ENCODE results near the gene SAG.

Gene SAG

GRCh38 chr2:233285921-233286320, 21.7 kb upstream of the SAG start:
- Histone ChIP-seq H3K27ac (ENCODE audit: low read depth, low read length) (no peak overlapping the region), H3K9ac (ENCODE audit: low read length in 5 of 5) (no peak overlapping the region), H3K9me3 (ENCODE audit: control insufficient read depth in 5 of 5, low read length in 5 of 5) (no peaks in the 10 kb centered on the region), H3K4me3 (ENCODE audit: low read depth in 1 of 5, low read length in 5 of 5) (no peak overlapping the region), H3K27me3 (ENCODE audit: control insufficient read depth in 5 of 5, insufficient read depth in 4 of 5, low read length in 5 of 5) (no peaks in the 10 kb centered on the region), H3K4me1 (ENCODE audit: control insufficient read depth in 5 of 5, insufficient read depth in 5 of 5, low read length in 5 of 5) (peaks cover 0 to 7% (median 2%) of the 10 kb centered on the region in 5 donors), H3K36me3 (ENCODE audit: control insufficient read depth in 5 of 5, insufficient read depth in 5 of 5, low read length in 5 of 5) (peaks cover 32 to 92% (median 71%) of the 10 kb centered on the region in 5 donors)

- Histone ChIP-seq H3K9me3 (ENCODE audit: control insufficient read depth in 5 of 5, low read length in 5 of 5) (no peaks in the 10 kb centered on the region), H3K4me1 (ENCODE audit: control insufficient read depth in 5 of 5, insufficient read depth in 5 of 5, low read length in 5 of 5) (peaks cover 0 to 3% (median 0%) of the 10 kb centered on the region in 5 donors), H3K36me3 (ENCODE audit: control insufficient read depth in 5 of 5, insufficient read depth in 5 of 5, low read length in 5 of 5) (peaks cover 36 to 92% (median 73%) of the 10 kb centered on the region in 5 donors), H3K27me3 (ENCODE audit: control insufficient read depth in 5 of 5, insufficient read depth in 4 of 5, low read length in 5 of 5) (no peaks in the 10 kb centered on the region), H3K9ac (ENCODE audit: low read length in 5 of 5) (no peak overlapping the region), H3K27ac (ENCODE audit: low read depth, low read length) (no peak overlapping the region), H3K4me3 (ENCODE audit: low read depth in 1 of 5, low read length in 5 of 5) (no peak overlapping the region)
Observed at GRCh38 chr2:233287871-233288270, 19.7 kb upstream of the SAG start.

- no peaks in the 10 kb centered on the region for H3K9me3 ChIP-seq (ENCODE audit: control insufficient read depth in 5 of 5, low read length in 5 of 5)
- peaks cover 0 to 3% (median 0%) of the 10 kb centered on the region in 5 donors for H3K4me1 ChIP-seq (ENCODE audit: control insufficient read depth in 5 of 5, insufficient read depth in 5 of 5, low read length in 5 of 5)
- H3K4me3 ChIP-seq (ENCODE audit: low read depth in 1 of 5, low read length in 5 of 5) = no peak overlapping the region
- no peak overlapping the region for H3K27ac ChIP-seq (ENCODE audit: low read depth, low read length)
- peaks cover 35 to 93% (median 77%) of the 10 kb centered on the region in 5 donors for H3K36me3 ChIP-seq (ENCODE audit: control insufficient read depth in 5 of 5, insufficient read depth in 5 of 5, low read length in 5 of 5)
- H3K27me3 ChIP-seq (ENCODE audit: control insufficient read depth in 5 of 5, insufficient read depth in 4 of 5, low read length in 5 of 5) = no peaks in the 10 kb centered on the region
- peak overlapping the region in 1 of 5 donors; percentile 44 for H3K9ac ChIP-seq (ENCODE audit: low read length in 5 of 5)
Observed at GRCh38 chr2:233288663-233289062, 19.0 kb upstream of the SAG start.

- Histone ChIP-seq H3K9ac (ENCODE audit: low read length in 5 of 5) (no peak overlapping the region), H3K9me3 (ENCODE audit: control insufficient read depth in 5 of 5, low read length in 5 of 5) (no peaks in the 10 kb centered on the region), H3K4me1 (ENCODE audit: control insufficient read depth in 5 of 5, insufficient read depth in 5 of 5, low read length in 5 of 5) (peaks cover 0 to 3% (median 0%) of the 10 kb centered on the region in 5 donors), H3K27me3 (ENCODE audit: control insufficient read depth in 5 of 5, insufficient read depth in 4 of 5, low read length in 5 of 5) (no peaks in the 10 kb centered on the region), H3K36me3 (ENCODE audit: control insufficient read depth in 5 of 5, insufficient read depth in 5 of 5, low read length in 5 of 5) (peaks cover 35 to 97% (median 84%) of the 10 kb centered on the region in 5 donors), H3K4me3 (ENCODE audit: low read depth in 1 of 5, low read length in 5 of 5) (no peak overlapping the region), H3K27ac (ENCODE audit: low read depth, low read length) (no peak overlapping the region)
Observed at GRCh38 chr2:233289648-233290047, 18.0 kb upstream of the SAG start.

- no peak overlapping the region for H3K27ac ChIP-seq (ENCODE audit: low read depth, low read length)
- H3K4me3 ChIP-seq (ENCODE audit: low read depth in 1 of 5, low read length in 5 of 5) = no peak overlapping the region
- no peaks in the 10 kb centered on the region for H3K9me3 ChIP-seq (ENCODE audit: control insufficient read depth in 5 of 5, low read length in 5 of 5)
- peaks cover 30 to 97% (median 84%) of the 10 kb centered on the region in 5 donors for H3K36me3 ChIP-seq (ENCODE audit: control insufficient read depth in 5 of 5, insufficient read depth in 5 of 5, low read length in 5 of 5)
- H3K27me3 ChIP-seq (ENCODE audit: control insufficient read depth in 5 of 5, insufficient read depth in 4 of 5, low read length in 5 of 5) = no peaks in the 10 kb centered on the region
- H3K4me1 ChIP-seq (ENCODE audit: control insufficient read depth in 5 of 5, insufficient read depth in 5 of 5, low read length in 5 of 5) = peaks cover 0 to 3% (median 0%) of the 10 kb centered on the region in 5 donors
- no peak overlapping the region for H3K9ac ChIP-seq (ENCODE audit: low read length in 5 of 5)
Observed at GRCh38 chr2:233290051-233290845, 17.4 kb upstream of the SAG start.

DNA sequence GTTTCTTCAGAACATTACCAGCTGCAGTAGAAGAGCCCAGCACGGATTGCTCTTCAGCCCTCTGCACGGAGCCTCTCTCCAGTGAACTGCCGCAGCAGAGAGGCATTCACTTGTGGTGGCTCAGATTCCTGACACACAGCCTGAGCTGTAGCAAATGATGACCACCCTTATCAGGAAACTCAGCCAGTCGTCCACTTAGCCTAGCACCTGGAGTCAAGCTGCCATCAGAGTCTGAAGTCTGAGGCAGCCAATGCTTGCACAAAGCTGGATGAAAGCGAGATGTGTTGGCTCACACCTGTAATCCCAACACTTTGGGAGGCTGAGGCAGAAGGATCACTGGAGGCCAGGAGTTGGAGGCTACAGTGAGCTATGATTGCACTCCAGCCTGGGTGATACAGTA, 11.7 kb upstream of the SAG start:
- H3K27me3 ChIP-seq (ENCODE audit: control insufficient read depth in 5 of 5, insufficient read depth in 4 of 5, low read length in 5 of 5) = no peaks in the 10 kb centered on the region
- H3K27ac ChIP-seq (ENCODE audit: low read depth, low read length) = no peak overlapping the region
- H3K9me3 ChIP-seq (ENCODE audit: control insufficient read depth in 5 of 5, low read length in 5 of 5) = no peaks in the 10 kb centered on the region
- H3K4me3 ChIP-seq (ENCODE audit: low read depth in 1 of 5, low read length in 5 of 5) = no peak overlapping the region
- peaks cover 12 to 55% (median 55%) of the 10 kb centered on the region in 5 donors for H3K36me3 ChIP-seq (ENCODE audit: control insufficient read depth in 5 of 5, insufficient read depth in 5 of 5, low read length in 5 of 5)
- no peaks in the 10 kb centered on the region for H3K4me1 ChIP-seq (ENCODE audit: control insufficient read depth in 5 of 5, insufficient read depth in 5 of 5, low read length in 5 of 5)
- no peak overlapping the region for H3K9ac ChIP-seq (ENCODE audit: low read length in 5 of 5)

DNA sequence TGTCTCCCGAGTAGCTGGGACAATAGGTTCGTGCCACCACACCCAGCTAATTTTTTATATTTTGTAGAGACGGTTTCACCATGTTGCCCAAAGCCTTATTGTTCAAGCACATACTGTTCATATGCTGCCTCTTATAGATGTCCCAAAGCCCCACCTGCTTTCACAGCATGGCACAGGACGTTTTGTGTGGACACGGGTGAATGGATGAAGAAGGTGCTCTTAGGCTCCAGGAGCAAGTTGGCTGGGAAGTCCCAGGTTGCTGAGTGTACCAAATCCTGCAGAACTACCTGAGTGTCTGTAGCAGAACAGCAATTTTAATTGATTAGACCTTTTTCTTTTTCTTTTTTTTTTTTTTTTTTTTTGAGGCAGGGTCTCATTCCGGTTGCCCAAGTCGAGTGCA, 10.5 kb upstream of the SAG start:
- Histone ChIP-seq H3K27ac (ENCODE audit: low read depth, low read length) (no peak overlapping the region), H3K36me3 (ENCODE audit: control insufficient read depth in 5 of 5, insufficient read depth in 5 of 5, low read length in 5 of 5) (peaks cover 5 to 44% (median 43%) of the 10 kb centered on the region in 5 donors), H3K4me3 (ENCODE audit: low read depth in 1 of 5, low read length in 5 of 5) (no peak overlapping the region), H3K4me1 (ENCODE audit: control insufficient read depth in 5 of 5, insufficient read depth in 5 of 5, low read length in 5 of 5) (no peaks in the 10 kb centered on the region), H3K9me3 (ENCODE audit: control insufficient read depth in 5 of 5, low read length in 5 of 5) (no peaks in the 10 kb centered on the region), H3K27me3 (ENCODE audit: control insufficient read depth in 5 of 5, insufficient read depth in 4 of 5, low read length in 5 of 5) (no peaks in the 10 kb centered on the region), H3K9ac (ENCODE audit: low read length in 5 of 5) (no peak overlapping the region)

GRCh38 chr2:233300401-233300800, 7.2 kb upstream of the SAG start:
- Histone ChIP-seq H3K36me3 (ENCODE audit: control insufficient read depth in 5 of 5, insufficient read depth in 5 of 5, low read length in 5 of 5) (peaks cover 0 to 11% (median 10%) of the 10 kb centered on the region in 5 donors), H3K4me1 (ENCODE audit: control insufficient read depth in 5 of 5, insufficient read depth in 5 of 5, low read length in 5 of 5) (no peaks in the 10 kb centered on the region), H3K27me3 (ENCODE audit: control insufficient read depth in 5 of 5, insufficient read depth in 4 of 5, low read length in 5 of 5) (no peaks in the 10 kb centered on the region), H3K9me3 (ENCODE audit: control insufficient read depth in 5 of 5, low read length in 5 of 5) (no peaks in the 10 kb centered on the region), H3K27ac (ENCODE audit: low read depth, low read length) (no peak overlapping the region), H3K9ac (ENCODE audit: low read length in 5 of 5) (no peak overlapping the region), H3K4me3 (ENCODE audit: low read depth in 1 of 5, low read length in 5 of 5) (no peak overlapping the region)

- H3K36me3 ChIP-seq (ENCODE audit: control insufficient read depth in 5 of 5, insufficient read depth in 5 of 5, low read length in 5 of 5) = peaks cover 0 to 3% (median 1%) of the 10 kb centered on the region in 5 donors
- H3K4me3 ChIP-seq (ENCODE audit: low read depth in 1 of 5, low read length in 5 of 5) = no peak overlapping the region
- no peaks in the 10 kb centered on the region for H3K9me3 ChIP-seq (ENCODE audit: control insufficient read depth in 5 of 5, low read length in 5 of 5)
- H3K27ac ChIP-seq (ENCODE audit: low read depth, low read length) = no peak overlapping the region
- H3K9ac ChIP-seq (ENCODE audit: low read length in 5 of 5) = no peak overlapping the region
- no peaks in the 10 kb centered on the region for H3K4me1 ChIP-seq (ENCODE audit: control insufficient read depth in 5 of 5, insufficient read depth in 5 of 5, low read length in 5 of 5)
- no peaks in the 10 kb centered on the region for H3K27me3 ChIP-seq (ENCODE audit: control insufficient read depth in 5 of 5, insufficient read depth in 4 of 5, low read length in 5 of 5)
Observed at GRCh38 chr2:233301248-233301647, 6.4 kb upstream of the SAG start.

DNA sequence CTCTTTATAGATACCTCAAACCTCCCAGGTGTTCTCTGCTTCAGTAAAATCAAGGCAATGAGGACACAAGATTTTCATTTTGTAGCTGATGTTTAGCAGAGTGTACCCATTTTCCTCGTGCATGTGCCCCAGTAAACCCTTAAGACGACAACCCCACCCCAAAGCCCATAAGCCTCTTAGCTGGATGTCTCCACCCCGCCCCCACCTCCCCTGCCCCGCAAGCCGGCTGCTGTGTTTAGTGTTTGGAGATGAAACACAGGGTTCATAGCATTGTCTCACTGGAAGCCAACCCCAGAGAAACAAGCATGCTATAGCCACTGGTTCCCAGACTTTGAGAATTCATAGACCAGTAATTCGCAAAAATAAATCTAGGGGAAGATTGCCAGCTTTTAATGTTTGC, 5.8 kb upstream of the SAG start:
- H3K4me1 ChIP-seq (ENCODE audit: control insufficient read depth in 5 of 5, insufficient read depth in 5 of 5, low read length in 5 of 5) = no peaks in the 10 kb centered on the region
- no peak overlapping the region for H3K4me3 ChIP-seq (ENCODE audit: low read depth in 1 of 5, low read length in 5 of 5)
- H3K36me3 ChIP-seq (ENCODE audit: control insufficient read depth in 5 of 5, insufficient read depth in 5 of 5, low read length in 5 of 5) = no peaks in the 10 kb centered on the region
- no peaks in the 10 kb centered on the region for H3K27me3 ChIP-seq (ENCODE audit: control insufficient read depth in 5 of 5, insufficient read depth in 4 of 5, low read length in 5 of 5)
- no peak overlapping the region for H3K9ac ChIP-seq (ENCODE audit: low read length in 5 of 5)
- H3K27ac ChIP-seq (ENCODE audit: low read depth, low read length) = no peak overlapping the region
- H3K9me3 ChIP-seq (ENCODE audit: control insufficient read depth in 5 of 5, low read length in 5 of 5) = no peaks in the 10 kb centered on the region
